ENCODE measurements around the gene TNFAIP8.
A peak's percentile ranks its signal among the peaks of the same experiment; 100 is the strongest.

Gene TNFAIP8

GRCh38 chr5:119313658-119314605 lies 41.9 kb upstream of the TNFAIP8 start:
- TF ChIP-seq CTCF (IDR thresholded peaks at IDR 0.05; ENCODE audit: insufficient read depth, missing control alignments) = no peak
- DNase-seq (ENCODE audit: insufficient read length, low spot score) (no peak), FAIRE-seq (no peak)

GRCh38 chr5:119315516-119315949 lies 40.3 kb upstream of the TNFAIP8 start:
- FAIRE-seq (no peak), DNase-seq (ENCODE audit: insufficient read length, low spot score) (no peak)
- peak; percentile 36 for TF ChIP-seq CTCF (IDR thresholded peaks at IDR 0.05; ENCODE audit: insufficient read depth, missing control alignments)

GRCh38 chr5:119316086-119316485 lies 39.7 kb upstream of the TNFAIP8 start:
- DNase-seq (ENCODE audit: insufficient read length, low spot score) = no peak
- TF ChIP-seq CTCF (IDR thresholded peaks at IDR 0.05; ENCODE audit: insufficient read depth, missing control alignments) = no peak
- FAIRE-seq = no peak

GRCh38 chr5:119316906-119317305 lies 38.9 kb upstream of the TNFAIP8 start:
- DNase-seq (ENCODE audit: insufficient read length, low spot score) (no peak), FAIRE-seq (no peak)
- TF ChIP-seq CTCF (IDR thresholded peaks at IDR 0.05; ENCODE audit: insufficient read depth, missing control alignments) = no peak

GRCh38 chr5:119318256-119318894 lies 37.4 kb upstream of the TNFAIP8 start:
- FAIRE-seq = no peak
- no peak for TF ChIP-seq CTCF (IDR thresholded peaks at IDR 0.05; ENCODE audit: insufficient read depth, missing control alignments)
- DNase-seq (ENCODE audit: insufficient read length, low spot score) = no peak

- DNase-seq (ENCODE audit: insufficient read length, low spot score) (peak; percentile 59), FAIRE-seq (no peak)
- no peak for TF ChIP-seq CTCF (IDR thresholded peaks at IDR 0.05; ENCODE audit: insufficient read depth, missing control alignments)
Measured at GRCh38 chr5:119319401-119319800, 36.4 kb upstream of the TNFAIP8 start.

GRCh38 chr5:119319890-119320289 lies 35.9 kb upstream of the TNFAIP8 start:
- DNase-seq (ENCODE audit: insufficient read length, low spot score) (no peak), FAIRE-seq (no peak)
- no peak for TF ChIP-seq CTCF (IDR thresholded peaks at IDR 0.05; ENCODE audit: insufficient read depth, missing control alignments)
